AG04450 (cell line): ENCODE measurements around the gene ST14. TPM values are rescaled to one million over a fixed set of nuclear protein-coding genes. Genes with fewer than 3 reads are reported as not detected.

Experiments used
- CTCF ChIA-PET: fragments of 300-600, 350-600 bp; formaldehyde crosslinking; extraction: SDS; loops from one replicate; lab custom pipeline; 2022; ENCODE audit warnings: antibody characterized with exemption, inconsistent platforms; lab: Charles Lee
- POLR2A ChIA-PET: fragments of 350-600 bp; formaldehyde crosslinking; extraction: SDS; loops from one replicate; lab custom pipeline; 2021; ENCODE audit warnings: antibody characterized with exemption, inconsistent platforms; lab: Yijun Ruan, JAX
- DNase-seq: peaks from one replicate; pipeline ENCODE4 v3.0.0-alpha.2; 2011; ENCODE audit warnings: low read depth, low spot score
- H3K27ac ChIP-seq: one replicate; pipeline ENCODE4 v1.5.1; 2012; ENCODE audit warnings: low read depth, low read length, control low read depth
- H3K27me3 ChIP-seq: one replicate; pipeline ENCODE4 v1.6.0; 2012; ENCODE audit warnings: low read length; ENCODE audit not compliant: control insufficient read depth, insufficient read depth
- H3K4me3 ChIP-seq: 2 replicates; pipeline ENCODE4 v1.5.1; 2011; ENCODE audit warnings: mild to moderate bottlenecking, low read depth, low read length, control low read depth
- H3K9me3 ChIP-seq: 2 replicates; pipeline ENCODE4 v1.5.1; 2012; ENCODE audit warnings: low read length; ENCODE audit not compliant: control insufficient read depth, insufficient read depth
- polyA plus RNA-seq: library from polyadenylated mRNA; depleted of rRNA; stranded (reverse); fragments of >200 nt; gene quantifications from 2 replicates; pipeline ENCODE4 v1.2.3, GENCODE V29; 2011
- TF ChIP-seq, protein P1 (sequence below): IDR thresholded peaks from 2 replicates; pipeline ENCODE4 v1.5.1; 2011; ENCODE audit warnings: low read depth, low read length, control low read depth, inconsistent platforms

ST14 gene
- polyA plus RNA-seq, 1 experiment, result not detected

- peaks cover 46% of the 10 kb centered on the region for H3K27me3 ChIP-seq
- TF ChIP-seq, protein P1, sequence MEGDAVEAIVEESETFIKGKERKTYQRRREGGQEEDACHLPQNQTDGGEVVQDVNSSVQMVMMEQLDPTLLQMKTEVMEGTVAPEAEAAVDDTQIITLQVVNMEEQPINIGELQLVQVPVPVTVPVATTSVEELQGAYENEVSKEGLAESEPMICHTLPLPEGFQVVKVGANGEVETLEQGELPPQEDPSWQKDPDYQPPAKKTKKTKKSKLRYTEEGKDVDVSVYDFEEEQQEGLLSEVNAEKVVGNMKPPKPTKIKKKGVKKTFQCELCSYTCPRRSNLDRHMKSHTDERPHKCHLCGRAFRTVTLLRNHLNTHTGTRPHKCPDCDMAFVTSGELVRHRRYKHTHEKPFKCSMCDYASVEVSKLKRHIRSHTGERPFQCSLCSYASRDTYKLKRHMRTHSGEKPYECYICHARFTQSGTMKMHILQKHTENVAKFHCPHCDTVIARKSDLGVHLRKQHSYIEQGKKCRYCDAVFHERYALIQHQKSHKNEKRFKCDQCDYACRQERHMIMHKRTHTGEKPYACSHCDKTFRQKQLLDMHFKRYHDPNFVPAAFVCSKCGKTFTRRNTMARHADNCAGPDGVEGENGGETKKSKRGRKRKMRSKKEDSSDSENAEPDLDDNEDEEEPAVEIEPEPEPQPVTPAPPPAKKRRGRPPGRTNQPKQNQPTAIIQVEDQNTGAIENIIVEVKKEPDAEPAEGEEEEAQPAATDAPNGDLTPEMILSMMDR, result no peak
- POLR2A ChIA-PET, result no interaction called here
- CTCF ChIA-PET, result interaction anchor here (1.1 to 1.5 kb wide), 2 partner anchors 55 to 232 kb away, joined by 4 read pairs; no protein-coding TSS in a partner anchor
- H3K9me3 ChIP-seq, result no peaks in the 10 kb centered on the region
- no peak overlapping the region for H3K27ac ChIP-seq
- DNase-seq, result no peak
- H3K4me3 ChIP-seq, result no peak overlapping the region
Observed at GRCh38 chr11:130157840-130158239, 1.7 kb upstream of the ST14 start.

DNA sequence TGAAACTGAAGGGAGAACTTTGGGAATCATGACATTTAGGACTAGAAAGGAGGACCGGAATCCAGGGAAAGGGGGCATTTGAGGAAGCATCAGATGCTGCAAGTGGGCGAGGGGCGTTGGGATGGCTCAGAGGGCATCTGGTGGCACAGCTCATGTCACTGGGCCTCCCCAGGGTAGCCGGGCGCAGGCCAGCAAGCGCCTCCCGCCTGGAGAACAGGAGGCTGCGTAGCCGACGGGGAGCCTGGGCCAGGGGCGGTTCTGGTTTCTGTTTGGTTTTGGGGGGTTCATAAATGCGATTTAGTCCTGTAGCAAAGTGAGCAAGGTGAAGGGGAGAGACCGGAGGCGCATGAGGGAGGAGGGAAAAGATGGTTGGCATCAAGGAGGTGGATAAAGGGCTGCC is 443 bp upstream of the ST14 start:
- TF ChIP-seq, protein P1, result no peak
- Histone ChIP-seq H3K4me3 (no peak overlapping the region), H3K9me3 (no peaks in the 10 kb centered on the region), H3K27me3 (peaks cover 48% of the 10 kb centered on the region), H3K27ac (no peak overlapping the region)
- ChIA-PET POLR2A (no interaction called here), CTCF (no interaction called here)
- no peak for DNase-seq

DNA sequence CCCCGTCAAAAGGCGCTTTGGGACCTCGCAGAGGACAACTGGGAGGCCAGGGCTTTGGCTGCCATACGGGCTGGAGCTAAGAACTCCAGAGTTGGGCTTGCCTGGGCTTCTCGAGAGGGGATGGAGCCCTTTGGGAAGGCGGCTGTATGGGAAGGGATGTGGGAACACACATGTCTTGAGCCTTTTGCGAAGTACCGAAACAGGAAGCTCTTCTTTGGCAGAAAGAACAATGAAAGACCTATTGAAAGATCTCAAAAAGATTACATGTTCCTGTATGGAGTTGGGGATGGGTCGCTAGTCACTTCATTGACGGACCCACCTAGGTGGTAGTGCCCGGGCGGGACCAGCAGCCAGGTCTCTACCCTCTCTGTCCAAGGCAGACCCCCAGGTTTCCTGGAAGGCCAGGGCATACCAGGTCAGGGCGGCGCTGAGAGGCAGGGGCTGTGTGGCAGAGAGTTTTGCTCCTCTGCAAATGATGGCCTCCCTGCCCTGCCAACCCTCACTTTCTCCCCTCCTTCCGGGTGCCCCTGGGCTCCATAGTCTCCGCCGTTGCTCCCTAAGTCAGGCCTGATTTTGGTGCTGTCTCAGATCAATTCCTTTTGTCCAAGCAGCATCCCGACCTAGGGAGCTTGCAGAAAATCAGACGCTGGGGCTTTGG is 1.0 kb downstream of the ST14 start:
- no peak overlapping the region for H3K4me3 ChIP-seq
- CTCF ChIA-PET, result interaction anchor here (1.1 kb wide), 1 partner anchor 28 kb away, joined by 6 read pairs; no protein-coding TSS in a partner anchor
- POLR2A ChIA-PET, result no interaction called here

DNA sequence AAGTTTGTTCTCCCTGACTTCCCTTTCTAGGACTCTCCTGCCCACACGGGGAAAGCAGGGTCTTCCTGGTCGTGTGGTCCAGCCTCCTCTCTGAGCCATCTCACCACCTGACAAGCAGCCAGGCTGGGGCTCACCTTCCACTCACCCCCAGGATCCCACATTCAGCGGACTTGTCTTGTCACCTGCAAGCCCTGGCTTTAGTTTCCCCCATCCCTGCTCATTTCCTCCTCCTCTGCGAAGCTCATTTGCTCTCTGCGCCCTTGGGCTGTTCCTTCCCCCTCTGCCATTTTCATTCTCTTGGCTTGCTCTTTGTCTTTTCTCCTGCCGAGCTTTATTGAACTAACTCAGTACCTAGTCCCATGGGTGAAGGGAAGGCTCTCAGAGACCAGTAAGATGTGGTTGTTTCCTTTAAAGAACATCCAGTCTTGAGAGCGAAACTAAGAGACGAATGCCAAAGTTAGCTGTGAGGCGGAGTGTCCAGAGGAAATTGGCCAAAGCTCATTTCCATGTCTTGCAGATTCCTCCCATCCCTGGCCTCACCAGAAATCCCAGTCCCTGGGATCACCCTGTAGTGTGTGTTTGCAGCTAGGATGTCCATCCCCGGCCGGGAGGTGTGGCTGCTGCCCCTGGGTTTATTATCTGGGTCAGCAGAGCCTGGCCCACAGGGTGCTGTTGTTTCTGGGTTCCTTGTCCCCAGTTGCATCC is 2.0 kb downstream of the ST14 start:
- TF ChIP-seq, protein P1, result no peak
- ChIA-PET CTCF (interaction anchor here (0.5 to 0.7 kb wide), 2 partner anchors 239 to 743 kb away, joined by 3 read pairs; no protein-coding TSS in a partner anchor), POLR2A (no interaction called here)
- Histone ChIP-seq H3K9me3 (no peaks in the 10 kb centered on the region), H3K27ac (no peak overlapping the region), H3K27me3 (peaks cover 48% of the 10 kb centered on the region), H3K4me3 (no peak overlapping the region)
- no peak for DNase-seq

More for the DNA sequence above, 1.0 kb downstream of the ST14 start:
- Histone ChIP-seq H3K27me3 (peaks cover 48% of the 10 kb centered on the region), H3K9me3 (no peaks in the 10 kb centered on the region), H3K27ac (no peak overlapping the region)
- TF ChIP-seq, protein P1, result no peak
- no peak for DNase-seq

DNA sequence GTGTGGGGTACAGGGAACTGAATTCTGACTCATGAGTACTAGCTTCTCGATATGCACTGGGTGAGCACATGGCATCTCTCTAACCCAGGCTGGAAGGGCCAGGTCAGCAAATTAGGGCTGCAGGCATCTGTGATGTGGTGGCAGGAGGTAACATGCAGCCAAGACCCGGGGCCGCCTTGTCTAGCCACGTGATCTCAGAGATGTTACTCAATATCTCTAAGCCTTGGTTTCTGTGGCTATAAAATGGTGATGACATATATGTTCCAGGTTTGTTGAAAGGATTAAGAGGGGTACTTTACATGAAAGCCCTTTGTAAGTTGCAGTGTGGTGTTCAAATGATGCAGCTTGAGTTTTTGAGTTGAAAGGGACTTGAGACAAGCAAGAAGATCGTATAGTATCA is 3.2 kb downstream of the ST14 start:
- DNase-seq, result no peak
- POLR2A ChIA-PET, result no interaction called here
- H3K4me3 ChIP-seq, result no peak overlapping the region
- TF ChIP-seq, protein P1, result no peak
- H3K27ac ChIP-seq, result no peak overlapping the region
- CTCF ChIA-PET, result no interaction called here
- H3K9me3 ChIP-seq, result no peaks in the 10 kb centered on the region
- peaks cover 48% of the 10 kb centered on the region for H3K27me3 ChIP-seq
